Measurements from ENCODE around the gene TEAD4.

Gene TEAD4

GRCh38 chr12:3015356-3015755 is 56.2 kb downstream of the TEAD4 start:
- TF ChIP-seq CTCF (IDR thresholded peaks at IDR 0.05; ENCODE audit: control insufficient read depth, extremely low read depth, insufficient read depth): no peak
- no peak for DNase-seq (ENCODE audit: low read depth)
- H3K4me3 ChIP-seq (ENCODE audit: low read depth, low read length): no peak overlapping the region

GRCh38 chr12:3016191-3016590 is 57.0 kb downstream of the TEAD4 start:
- TF ChIP-seq CTCF (IDR thresholded peaks at IDR 0.05; ENCODE audit: control insufficient read depth, extremely low read depth, insufficient read depth): no peak
- no peak for DNase-seq (ENCODE audit: low read depth)
- no peak overlapping the region for H3K4me3 ChIP-seq (ENCODE audit: low read depth, low read length)

GRCh38 chr12:3017281-3017680 is 58.1 kb downstream of the TEAD4 start:
- no peak for TF ChIP-seq CTCF (IDR thresholded peaks at IDR 0.05; ENCODE audit: control insufficient read depth, extremely low read depth, insufficient read depth)
- no peak overlapping the region for H3K4me3 ChIP-seq (ENCODE audit: low read depth, low read length)
- DNase-seq (ENCODE audit: low read depth): no peak

- H3K4me3 ChIP-seq (ENCODE audit: low read depth, low read length): no peak overlapping the region
- no peak for DNase-seq (ENCODE audit: low read depth)
- no peak for TF ChIP-seq CTCF (IDR thresholded peaks at IDR 0.05; ENCODE audit: control insufficient read depth, extremely low read depth, insufficient read depth)
Observed at GRCh38 chr12:3018284-3019004, 59.2 kb downstream of the TEAD4 start.

- no peak for DNase-seq (ENCODE audit: low read depth)
- H3K4me3 ChIP-seq (ENCODE audit: low read depth, low read length): no peak overlapping the region
- TF ChIP-seq CTCF (IDR thresholded peaks at IDR 0.05; ENCODE audit: control insufficient read depth, extremely low read depth, insufficient read depth): no peak
Observed at GRCh38 chr12:3019005-3019680, 59.9 kb downstream of the TEAD4 start.

GRCh38 chr12:3020399-3020798 is 61.2 kb downstream of the TEAD4 start:
- DNase-seq (ENCODE audit: low read depth): no peak
- H3K4me3 ChIP-seq (ENCODE audit: low read depth, low read length): no peak overlapping the region
- TF ChIP-seq CTCF (IDR thresholded peaks at IDR 0.05; ENCODE audit: control insufficient read depth, extremely low read depth, insufficient read depth): no peak
